OCI-LY7 (cell line): ENCODE results near the gene PDSS2. TPM values are rescaled to one million over a fixed set of nuclear protein-coding genes. Genes with fewer than 3 reads are reported as not detected.

Experiments used
- BruUV-seq: library from RNA; stranded (reverse); fragments of 400-500 nt; replicated peaks from 2 replicates; lab custom pipeline; 2021; lab: Mats Ljungman, UMichigan
- CTCF ChIA-PET: fragments of 300-600 bp; sonication (Branson Sonifier 250); formaldehyde crosslinking; loops from one replicate; lab custom pipeline; 2022; ENCODE audit warnings: antibody characterized with exemption; ENCODE audit not compliant: unreplicated experiment; lab: Charles Lee
- POLR2A ChIA-PET: fragments of 300-600 bp; sonication (Branson Sonifier 250); formaldehyde crosslinking; loops from one replicate; lab custom pipeline; 2022; ENCODE audit warnings: antibody characterized with exemption; lab: Charles Lee
- DNase-seq: peaks from one replicate; pipeline ENCODE4 v3.0.0-alpha.2; 2015; ENCODE audit warnings: low spot score
- H2AFZ ChIP-seq: fragments of 200-600 bp; sonication (generic), shearing (Covaris generic); 2 replicates; pipeline ENCODE4 v1.6.1; 2014; ENCODE audit warnings: mild to moderate bottlenecking, antibody characterized with exemption, low read length, moderate library complexity
- H3K27ac ChIP-seq: fragments of 200-600 bp; sonication (generic); 2 replicates; pipeline ENCODE4 v1.5.1; 2014; ENCODE audit warnings: mixed run types, low read depth, mild to moderate bottlenecking, moderate library complexity, low read length, inconsistent platforms; ENCODE audit not compliant: poor library complexity, severe bottlenecking
- H3K36me3 ChIP-seq: fragments of 200-600 bp; sonication (generic); 2 replicates; pipeline ENCODE4 v1.6.1; 2014; ENCODE audit warnings: mild to moderate bottlenecking, antibody characterized with exemption, low read length, moderate library complexity, mixed read lengths; ENCODE audit not compliant: insufficient read depth
- H3K4me1 ChIP-seq: fragments of 200-600 bp; sonication (generic); 2 replicates; pipeline ENCODE4 v1.5.1; 2014; ENCODE audit warnings: mild to moderate bottlenecking, low read length; ENCODE audit not compliant: insufficient read depth, poor library complexity, severe bottlenecking
- H3K4me2 ChIP-seq: fragments of 200-600 bp; sonication (generic); 2 replicates; pipeline ENCODE4 v1.6.1; 2014; ENCODE audit warnings: mild to moderate bottlenecking, low read length
- H3K4me3 ChIP-seq: fragments of 200-600 bp; sonication (generic); 2 replicates; pipeline ENCODE4 v1.5.1; 2014; ENCODE audit warnings: mild to moderate bottlenecking, low read depth, low read length; ENCODE audit not compliant: poor library complexity, severe bottlenecking
- H3K79me2 ChIP-seq: fragments of 200-600 bp; sonication (generic); 2 replicates; pipeline ENCODE4 v1.6.1; 2016; ENCODE audit warnings: low read depth, mild to moderate bottlenecking, low read length, moderate library complexity, mixed read lengths; ENCODE audit not compliant: insufficient read depth
- H3K9me2 ChIP-seq: fragments of 200-600 bp; sonication (generic); 2 replicates; pipeline ENCODE4 v1.6.1; 2016; ENCODE audit warnings: mild to moderate bottlenecking, low read length, mixed read lengths; ENCODE audit not compliant: insufficient read depth
- H3K9me3 ChIP-seq: fragments of 200-600 bp; sonication (generic); 2 replicates; pipeline ENCODE4 v1.6.1; 2014; ENCODE audit warnings: mild to moderate bottlenecking, mixed run types, low read length, mixed read lengths
- H4K20me1 ChIP-seq: fragments of 200-600 bp; sonication (generic); 2 replicates; pipeline ENCODE4 v1.6.1; 2014; ENCODE audit warnings: mild to moderate bottlenecking, antibody characterized with exemption, low read length, moderate library complexity, mixed read lengths; ENCODE audit not compliant: insufficient read depth
- CTCF ChIP-seq: fragments of 200-600 bp; sonication (generic); conservative IDR thresholded peaks from 2 replicates; pipeline ENCODE4 v1.5.1; 2014; ENCODE audit warnings: mild to moderate bottlenecking, antibody characterized with exemption, low read length, moderate library complexity, mixed read lengths
- EZH2phosphoT487 ChIP-seq: fragments of 200-600 bp; sonication (generic); IDR thresholded peaks from 2 replicates; pipeline ENCODE4 v1.6.1; 2018; ENCODE audit warnings: low read depth, borderline replicate concordance, mild to moderate bottlenecking, mixed run types, antibody characterized with exemption, low read length, moderate library complexity, mixed read lengths
- intact Hi-C: fragments of 100-400 bp; cut with micrococcal nuclease; formaldehyde crosslinking; loops from one replicate; pipeline ENCODE4 v1.10.0; 2022; ENCODE audit not compliant: unreplicated experiment
- total RNA-seq, 2 experiments: library from RNA; depleted of rRNA in 1 of 2; stranded (reverse); fragments of >200 nt in 1 of 2; shearing (Covaris generic) in 1 of 2; gene quantifications; 2 replicates each; pipeline ENCODE4 v1.2.3, GENCODE V29; 2014 to 2022

Gene PDSS2
- total RNA-seq, 2 experiments from 2014 or later, result 14.7 to 24.9 TPM

- no peak overlapping the region for H3K27ac ChIP-seq
- no peak overlapping the region for H3K4me3 ChIP-seq
- BruUV-seq, result no TSS peak
- ChIA-PET POLR2A (no interaction called here), CTCF (no interaction called here)
- H3K79me2 ChIP-seq, result peaks cover 4% of the 10 kb centered on the region; the same call in 1 of the 2 replicates
- no peak for DNase-seq
- H3K9me2 ChIP-seq, result no peaks in the 10 kb centered on the region
- H3K4me1 ChIP-seq, result no peaks in the 10 kb centered on the region
- no peak overlapping the region for H2AFZ ChIP-seq
- H4K20me1 ChIP-seq, result no peaks in the 10 kb centered on the region
- TF ChIP-seq EZH2phosphoT487 (no peak), CTCF (no peak)
- H3K4me2 ChIP-seq, result no peak overlapping the region
- H3K36me3 ChIP-seq, result no peaks in the 10 kb centered on the region
- H3K9me3 ChIP-seq, result no peaks in the 10 kb centered on the region
- intact Hi-C loops, result no loop called here
Measured at GRCh38 chr6:107411161-107411560, 48.2 kb downstream of the PDSS2 start.

GRCh38 chr6:107409942-107410341, 49.4 kb downstream of the PDSS2 start:
- no peak for TF ChIP-seq CTCF
- no peak for TF ChIP-seq EZH2phosphoT487
- no TSS peak for BruUV-seq
- Histone ChIP-seq H3K79me2 (peaks cover 4% of the 10 kb centered on the region; the same call in 1 of the 2 replicates), H4K20me1 (no peaks in the 10 kb centered on the region), H3K4me1 (no peaks in the 10 kb centered on the region), H2AFZ (no peak overlapping the region), H3K36me3 (peaks cover 3% of the 10 kb centered on the region; the same call in 1 of the 2 replicates), H3K9me2 (no peaks in the 10 kb centered on the region), H3K4me2 (no peak overlapping the region), H3K9me3 (peaks cover 4% of the 10 kb centered on the region; the same call in 1 of the 2 replicates), H3K4me3 (no peak overlapping the region), H3K27ac (no peak overlapping the region)
- CTCF ChIA-PET, result no interaction called here
- DNase-seq, result no peak
- POLR2A ChIA-PET, result interaction anchor here (1.2 kb wide), 1 partner anchor 13 kb away, joined by 4 read pairs; no protein-coding TSS in a partner anchor
- intact Hi-C loops, result no loop called here

GRCh38 chr6:107408714-107409113, 50.6 kb downstream of the PDSS2 start:
- Histone ChIP-seq H3K27ac (no peak overlapping the region), H3K9me2 (no peaks in the 10 kb centered on the region), H4K20me1 (no peaks in the 10 kb centered on the region), H3K4me3 (no peak overlapping the region), H3K4me2 (no peak overlapping the region), H3K79me2 (0 out of 2 replicates have a peak, but pooled peaks cover 4% of the 10 kb centered on the region), H3K9me3 (peaks cover 7% of the 10 kb centered on the region; the same call in 1 of the 2 replicates), H3K36me3 (peaks cover 5% of the 10 kb centered on the region), H3K4me1 (no peaks in the 10 kb centered on the region), H2AFZ (no peak overlapping the region)
- TF ChIP-seq CTCF (no peak), EZH2phosphoT487 (no peak)
- CTCF ChIA-PET, result no interaction called here
- POLR2A ChIA-PET, result interaction anchor here (0.6 to 1.2 kb wide), 2 partner anchors 14 to 501 kb away, joined by 3 to 4 read pairs; no protein-coding TSS in a partner anchor
- intact Hi-C loops, result no loop called here
- no peak for DNase-seq
- no TSS peak for BruUV-seq
